GM12892 (cell line): ENCODE measurements around the gene DCLK1. TPM values are rescaled to one million over a fixed set of nuclear protein-coding genes. Genes with fewer than 3 reads are reported as not detected.

Experiments used
- DNase-seq: peaks from one replicate; pipeline ENCODE4 v3.0.0; 2011; ENCODE audit not compliant: insufficient read length
- FAIRE-seq: peaks from 2 replicates; lab custom pipeline; 2011; peaks lifted over from hg19 to GRCh38; lab: Jason Lieb, UNC
- POLR2A ChIP-seq: IDR thresholded peaks from 2 replicates; pipeline ENCODE4 v1.6.1; 2011; ENCODE audit warnings: low read depth, low read length, control low read depth
- POLR2AphosphoS5 ChIP-seq: IDR thresholded peaks from 2 replicates; pipeline ENCODE4 v1.6.1; 2011; ENCODE audit warnings: low read depth, low read length, control low read depth
- TAF1 ChIP-seq: IDR thresholded peaks from 2 replicates; pipeline ENCODE4 v1.6.1; 2011; ENCODE audit warnings: low read depth, mild to moderate bottlenecking, control low read depth, low read length, borderline replicate concordance
- polyA plus RNA-seq: library from polyadenylated mRNA; unstranded; fragments of >200 nt; gene quantifications from one replicate; pipeline ENCODE4 v1.2.1, GENCODE V29; 2012; ENCODE audit warnings: missing spikeins, inconsistent platforms; ENCODE audit not compliant: missing spikeins

The DCLK1 gene
- polyA plus RNA-seq = not detected

DNA sequence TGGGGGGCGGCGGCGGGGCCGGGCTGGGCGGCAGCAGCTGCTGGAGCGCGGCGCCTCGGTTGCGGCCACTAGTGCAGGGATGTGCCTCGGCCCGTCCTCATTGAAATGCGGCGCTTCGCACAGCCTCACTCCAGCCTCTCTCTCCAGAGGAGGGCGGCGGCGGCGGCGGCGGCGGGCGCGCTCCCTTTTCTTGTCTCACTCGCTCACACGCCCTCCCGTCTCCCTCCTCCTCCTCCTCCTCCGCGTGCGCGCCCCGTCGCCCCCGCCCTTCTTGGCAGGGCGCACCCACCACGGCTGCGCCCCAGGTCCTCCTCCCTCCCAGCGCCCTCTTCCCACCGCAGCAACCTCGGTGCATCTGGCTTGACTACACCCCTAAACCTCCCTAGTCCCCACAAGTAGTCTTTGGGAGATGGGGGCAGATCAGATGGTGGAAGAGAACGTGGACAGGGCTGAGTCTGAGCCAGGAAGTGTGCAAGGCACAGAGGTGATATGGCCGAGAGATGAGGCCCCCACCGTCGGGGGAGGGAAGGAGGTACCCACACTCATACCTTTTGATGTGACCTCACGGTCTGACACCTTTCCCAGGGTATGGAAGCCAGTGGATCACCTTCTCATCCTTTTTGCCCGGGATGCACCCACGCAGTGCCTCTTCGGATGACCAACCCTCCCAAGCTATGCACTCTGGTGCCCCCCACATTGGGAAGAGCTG, at the start of gene DCLK1:
Gene DCLK1, minus strand, starts transcription at position 161 of the 709 bp plus-strand sequence.
- no peak for DNase-seq
- FAIRE-seq = no peak
- TF ChIP-seq POLR2A (no peak), POLR2AphosphoS5 (no peak), TAF1 (no peak)

DNA sequence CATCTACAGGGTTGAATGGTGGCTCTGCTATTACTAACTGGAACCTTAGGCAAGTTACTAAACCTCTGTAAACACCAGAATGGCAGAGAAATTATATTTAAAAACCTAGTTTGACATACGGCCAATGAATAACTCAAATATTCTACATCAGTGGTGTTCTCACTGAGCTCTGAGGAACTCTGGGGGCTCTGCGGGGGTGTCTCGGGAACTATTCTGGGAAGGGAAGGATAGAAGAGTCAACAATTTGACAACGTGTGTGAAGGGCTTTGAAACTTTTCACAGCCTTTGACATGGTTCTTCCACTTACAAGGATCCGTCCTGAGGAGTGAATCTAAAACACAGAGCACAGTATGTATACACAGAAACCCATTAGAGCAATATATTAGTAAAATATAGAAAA, 44.4 kb upstream of the DCLK1 start:
- TF ChIP-seq POLR2AphosphoS5 (no peak), POLR2A (no peak), TAF1 (no peak)
- FAIRE-seq (no peak), DNase-seq (no peak)

DNA sequence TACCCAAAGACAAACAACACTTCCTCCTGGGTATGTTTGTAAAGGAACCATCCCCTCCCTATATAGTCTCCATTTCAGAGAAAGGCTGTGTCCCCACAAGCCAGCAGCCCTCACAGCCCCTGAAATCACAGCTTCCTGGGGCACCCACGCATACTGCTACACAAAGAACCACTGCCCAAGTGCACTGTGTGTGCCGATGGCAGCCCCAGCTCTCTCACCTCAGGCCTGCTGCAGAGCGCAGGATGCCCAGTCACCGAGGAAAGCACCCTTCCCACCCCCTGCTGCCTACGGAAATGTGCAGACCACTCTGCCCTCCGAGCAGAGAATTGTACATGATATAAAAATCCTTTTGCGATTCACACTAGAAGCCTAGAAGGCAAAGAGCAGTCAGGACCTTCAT, 43.7 kb upstream of the DCLK1 start:
- DNase-seq (no peak), FAIRE-seq (no peak)
- TF ChIP-seq POLR2A (no peak), TAF1 (no peak), POLR2AphosphoS5 (no peak)

DNA sequence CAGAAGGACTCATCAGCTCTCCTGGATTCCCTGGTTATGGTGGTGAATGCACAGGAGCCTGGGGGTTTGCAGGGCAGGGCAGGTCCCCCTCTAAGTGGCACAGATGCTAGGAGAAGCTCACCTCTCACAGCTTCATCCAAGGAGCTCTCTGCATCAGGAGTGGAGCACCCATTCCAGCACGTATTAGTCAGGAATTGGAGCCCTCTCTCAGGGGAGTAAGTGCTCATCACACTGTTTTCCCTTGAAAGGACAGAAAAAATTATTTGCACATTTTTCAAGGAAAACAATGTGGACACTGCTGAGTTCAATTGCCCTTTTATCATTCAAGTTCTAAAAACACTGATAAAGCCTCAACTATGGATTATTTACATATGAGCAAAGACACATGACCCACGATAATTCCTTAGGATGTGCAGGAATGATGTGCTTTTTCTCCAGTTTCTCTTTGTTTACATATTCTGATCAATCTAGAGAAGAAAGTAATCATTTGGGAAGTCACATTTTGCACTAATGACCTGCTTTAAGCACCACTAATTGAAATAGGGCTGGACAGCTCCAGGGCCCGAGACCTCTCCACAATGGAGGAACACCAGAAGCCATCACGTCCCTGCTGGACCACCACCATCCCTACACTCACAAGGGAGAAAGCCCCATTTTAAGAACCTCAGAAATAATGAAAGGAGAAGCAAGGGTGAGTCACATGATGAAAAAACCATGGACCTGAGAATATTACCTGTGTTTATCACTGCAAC, 42.6 kb upstream of the DCLK1 start:
- no peak for FAIRE-seq
- TF ChIP-seq POLR2A = no peak
- no peak for TF ChIP-seq POLR2AphosphoS5
- TF ChIP-seq TAF1 = no peak

DNA sequence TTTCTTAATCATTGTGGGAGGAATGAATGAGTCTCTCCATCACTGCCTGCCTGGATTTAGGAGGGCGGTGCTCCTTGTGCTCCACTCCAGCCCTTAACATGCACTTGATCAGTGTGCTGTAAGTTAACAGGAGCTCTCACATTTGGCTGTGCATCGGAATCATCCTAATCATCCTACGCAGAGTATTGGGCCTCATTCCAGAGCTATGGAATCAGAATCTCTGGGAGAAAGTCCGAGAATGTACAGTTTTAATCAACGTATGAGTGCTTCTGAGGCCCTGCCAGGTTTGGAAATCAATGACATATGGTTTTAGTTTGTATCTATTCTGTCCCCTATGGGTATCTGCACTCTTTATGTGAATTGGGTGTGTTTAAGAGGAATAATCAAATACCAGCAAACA, 34.9 kb upstream of the DCLK1 start:
- TF ChIP-seq POLR2A = no peak
- no peak for TF ChIP-seq TAF1
- no peak for TF ChIP-seq POLR2AphosphoS5
- no peak for DNase-seq
- no peak for FAIRE-seq

More for the DNA sequence above, 42.6 kb upstream of the DCLK1 start:
- no peak for DNase-seq

DNA sequence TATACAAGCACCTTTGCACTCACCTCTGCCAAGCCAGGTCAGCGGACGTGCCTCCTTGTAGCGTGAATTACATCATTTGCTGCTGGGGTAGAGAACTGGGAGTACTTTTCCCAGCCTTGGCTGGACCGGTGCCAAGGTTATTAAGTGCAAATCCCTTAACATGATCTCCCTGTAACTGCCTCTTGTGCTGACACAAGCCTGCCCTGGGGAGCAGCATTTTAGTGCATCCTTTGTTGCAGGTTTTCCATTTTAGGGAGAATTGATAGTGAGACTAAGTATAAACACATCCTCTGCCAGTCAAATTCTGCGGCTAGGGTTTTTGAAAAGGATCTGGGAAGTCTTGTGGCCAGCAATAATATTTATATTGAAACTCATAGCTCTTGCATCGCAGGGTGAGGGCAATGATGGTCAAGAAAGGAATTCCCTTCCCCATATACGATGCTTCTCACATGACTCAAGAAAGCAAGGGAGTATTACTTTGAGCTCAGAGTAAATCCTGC, 32.7 kb upstream of the DCLK1 start:
- DNase-seq (no peak), FAIRE-seq (no peak)
- no peak for TF ChIP-seq POLR2A
- no peak for TF ChIP-seq POLR2AphosphoS5
- TF ChIP-seq TAF1 = no peak

DNA sequence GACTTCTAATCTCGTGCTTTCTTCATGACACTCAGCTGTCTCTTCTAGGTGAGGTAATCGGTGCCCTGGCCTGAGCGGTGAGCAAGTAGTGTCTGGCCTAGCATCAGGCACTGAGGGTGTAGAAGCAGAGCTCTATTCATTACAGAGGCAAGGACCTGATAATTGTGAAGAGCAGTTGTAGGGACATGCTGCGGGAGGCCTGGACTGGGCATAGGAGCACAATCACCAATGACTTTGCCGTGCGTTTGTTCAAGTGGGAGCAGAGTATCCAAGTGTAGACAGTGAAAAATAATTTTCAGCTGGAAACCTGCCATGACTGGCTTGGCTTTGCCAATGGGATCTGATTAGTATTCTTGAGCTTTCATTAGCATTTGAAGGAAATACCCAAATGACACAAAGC, 32.1 kb upstream of the DCLK1 start:
- FAIRE-seq = no peak
- TF ChIP-seq TAF1 = no peak
- no peak for TF ChIP-seq POLR2AphosphoS5
- no peak for TF ChIP-seq POLR2A
- no peak for DNase-seq

DNA sequence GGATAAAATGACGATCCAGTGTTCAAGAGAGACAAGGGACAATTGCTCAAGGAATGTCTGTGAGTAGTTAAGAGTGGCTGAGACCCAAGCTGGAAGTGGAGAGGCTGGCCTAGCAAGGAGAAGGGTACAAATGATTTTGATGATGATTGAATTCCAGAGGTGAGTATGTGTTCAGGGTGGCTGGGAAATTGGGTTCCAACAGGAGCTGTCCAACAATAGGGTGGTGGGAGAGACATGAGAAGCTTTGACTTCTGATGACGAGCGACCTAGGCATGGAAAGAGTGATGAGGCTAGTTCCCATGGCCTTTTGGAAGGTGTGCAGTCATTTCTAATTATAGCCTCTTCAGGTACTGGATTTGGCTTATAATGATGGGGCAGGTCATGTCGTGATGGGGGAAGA, 29.1 kb upstream of the DCLK1 start:
- DNase-seq (no peak), FAIRE-seq (no peak)
- TF ChIP-seq TAF1 = no peak

DNA sequence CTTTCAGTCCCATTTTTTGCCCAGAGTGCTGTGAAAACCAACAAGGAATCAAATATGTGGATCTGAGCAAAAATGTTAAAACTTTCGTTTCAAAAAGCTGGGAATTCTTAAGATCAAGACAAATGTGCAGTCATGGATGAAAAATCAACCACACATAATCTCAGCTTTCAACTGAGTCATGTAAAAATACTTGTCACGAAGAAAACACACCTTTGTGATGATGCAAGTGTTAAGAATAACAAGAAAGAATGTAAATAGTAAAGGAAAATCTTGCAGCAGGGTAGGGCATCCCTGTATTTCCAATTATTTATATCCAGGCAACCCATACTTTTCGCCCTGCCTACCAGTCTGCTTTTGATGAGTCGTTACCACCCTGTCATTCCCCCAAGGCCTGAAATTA, 27.4 kb upstream of the DCLK1 start:
- DNase-seq (no peak), FAIRE-seq (no peak)
- TF ChIP-seq TAF1 (no peak), POLR2A (no peak), POLR2AphosphoS5 (no peak)

DNA sequence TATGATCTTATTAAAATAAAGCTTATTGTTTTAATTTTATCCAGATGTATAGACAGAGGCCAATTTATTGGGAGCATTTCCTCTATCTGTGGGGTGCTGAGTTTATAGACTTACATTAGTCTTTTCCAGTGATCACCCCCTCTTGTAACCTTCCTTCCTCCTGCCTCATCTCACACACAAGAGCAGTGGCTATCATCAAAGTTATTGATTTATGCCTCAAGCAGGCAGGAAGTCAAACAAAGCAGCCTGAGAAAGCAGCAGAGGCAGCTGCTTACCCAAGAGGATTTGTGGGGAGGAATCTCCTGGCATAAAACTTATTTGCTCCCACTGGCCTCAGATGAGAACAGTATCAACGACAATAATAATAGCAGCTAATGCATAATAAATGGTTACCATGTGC, 26.3 kb upstream of the DCLK1 start:
- no peak for FAIRE-seq
- no peak for DNase-seq
- TF ChIP-seq POLR2A = no peak
- no peak for TF ChIP-seq POLR2AphosphoS5
- TF ChIP-seq TAF1 = no peak

DNA sequence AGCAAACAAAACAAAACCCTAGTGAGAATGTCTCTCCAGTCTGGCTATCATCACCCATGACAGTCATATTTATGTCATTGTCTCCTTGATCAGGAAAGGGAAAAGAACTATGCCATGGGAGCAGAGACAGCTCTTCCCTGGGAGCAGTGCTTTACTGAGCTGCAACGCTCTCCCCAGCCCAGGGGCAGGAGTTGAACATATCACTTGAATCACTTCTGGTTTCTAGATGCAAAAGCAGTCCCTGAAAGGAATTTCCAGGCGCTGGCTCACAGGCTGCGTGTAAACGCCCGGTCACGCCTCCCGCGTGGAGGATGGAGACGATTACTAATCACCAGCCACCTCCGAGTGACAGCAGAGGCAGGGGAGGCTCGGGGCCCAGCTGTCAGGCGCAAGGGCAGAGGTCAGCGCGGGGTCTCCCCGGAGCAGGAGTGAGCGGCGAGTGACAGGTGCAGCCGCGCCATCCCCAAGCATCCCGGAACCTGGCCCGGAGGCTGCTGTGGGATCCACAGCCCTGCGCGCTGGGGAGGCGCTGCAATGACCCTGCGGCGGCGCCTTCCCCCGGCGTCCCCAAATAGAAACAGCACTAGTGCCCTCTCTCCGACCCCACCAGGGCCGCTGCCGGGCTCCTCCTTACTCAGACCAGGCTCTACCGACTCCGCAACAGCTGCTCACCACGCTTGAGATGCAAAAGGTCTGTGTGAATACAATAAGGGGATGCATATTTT, 23.5 kb upstream of the DCLK1 start:
- no peak for DNase-seq
- TF ChIP-seq TAF1 = no peak
- no peak for FAIRE-seq
